HuH-7.5 (cell line): ENCODE measurements around the gene SLC12A4.
A peak's percentile ranks its signal among the peaks of the same experiment; 100 is the strongest.
"Not testable (repeated sequence)": the region's sequence is repeated elsewhere in the genome, so short reads cannot be mapped to it uniquely, and the experiment has no call there.

Source experiments
- DNase-seq: peaks from one replicate; pipeline ENCODE4 v3.0.0; 2011; ENCODE audit warnings: low spot score

The SLC12A4 gene

DNA sequence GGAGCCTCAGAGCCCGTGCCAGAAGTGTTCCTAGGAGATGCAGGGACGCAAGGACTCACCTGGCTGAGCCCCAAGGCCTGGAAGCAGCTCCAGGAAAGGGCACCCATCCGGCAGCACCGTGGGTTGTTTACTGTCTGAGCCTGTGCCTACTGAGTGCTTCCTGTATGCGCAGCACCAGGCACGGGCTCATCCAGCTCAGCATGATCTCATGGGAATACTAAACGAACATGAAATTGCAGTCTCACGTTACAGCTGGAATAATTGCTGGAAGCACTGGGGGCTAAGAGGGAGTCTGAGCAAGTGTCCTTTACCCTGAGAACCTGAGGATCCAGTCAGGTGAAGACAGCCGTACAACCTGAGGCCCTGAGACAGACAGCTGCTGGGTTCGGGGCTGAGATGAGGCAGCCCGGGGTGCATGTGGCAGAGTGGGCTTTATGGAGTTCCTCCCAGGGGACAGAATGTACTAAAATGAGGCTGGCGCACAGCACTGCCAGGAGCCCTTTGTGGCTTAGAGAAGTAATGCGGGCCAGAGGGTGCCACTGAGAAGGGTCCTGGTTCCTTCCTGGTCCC, 42.2 kb downstream of the SLC12A4 start:
- no peak for DNase-seq

DNA sequence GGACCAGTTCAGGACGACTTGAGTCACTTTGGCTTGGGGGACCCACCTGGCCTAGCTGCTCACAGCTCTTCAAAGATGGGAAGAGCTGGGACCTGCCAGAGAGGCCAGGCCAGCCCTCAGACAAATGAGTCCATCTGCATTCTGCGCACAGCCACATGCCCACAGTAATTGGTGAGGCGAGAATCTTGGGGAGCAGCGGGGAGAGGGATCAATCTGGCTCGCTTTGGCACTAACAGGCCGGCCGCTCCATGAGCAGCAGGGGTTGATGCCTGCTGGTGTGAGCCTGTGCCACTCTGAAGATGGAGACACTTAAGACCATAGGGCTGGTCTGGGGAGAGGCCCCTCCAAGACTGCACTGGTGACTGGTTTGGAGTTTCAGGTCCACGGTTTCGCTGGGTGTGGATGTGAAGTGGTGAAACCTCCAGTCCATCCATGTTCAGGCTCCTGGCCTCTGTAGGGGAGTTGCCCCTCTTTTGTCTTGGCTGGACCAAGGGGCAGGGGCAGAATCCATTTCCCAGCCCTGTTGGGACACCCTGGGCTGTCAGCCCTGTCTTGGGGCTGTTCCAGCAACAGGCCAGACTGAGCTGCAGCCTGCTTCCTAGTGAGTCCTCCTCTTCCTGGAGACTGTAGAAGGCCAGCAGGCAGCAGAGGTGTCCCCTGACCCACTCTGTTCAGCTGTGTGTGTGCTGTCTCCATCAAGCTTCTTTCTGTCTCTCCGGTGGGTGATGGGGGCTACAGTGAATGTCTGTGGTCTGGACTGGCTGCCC, 44.1 kb downstream of the SLC12A4 start:
- DNase-seq, result no peak

DNA sequence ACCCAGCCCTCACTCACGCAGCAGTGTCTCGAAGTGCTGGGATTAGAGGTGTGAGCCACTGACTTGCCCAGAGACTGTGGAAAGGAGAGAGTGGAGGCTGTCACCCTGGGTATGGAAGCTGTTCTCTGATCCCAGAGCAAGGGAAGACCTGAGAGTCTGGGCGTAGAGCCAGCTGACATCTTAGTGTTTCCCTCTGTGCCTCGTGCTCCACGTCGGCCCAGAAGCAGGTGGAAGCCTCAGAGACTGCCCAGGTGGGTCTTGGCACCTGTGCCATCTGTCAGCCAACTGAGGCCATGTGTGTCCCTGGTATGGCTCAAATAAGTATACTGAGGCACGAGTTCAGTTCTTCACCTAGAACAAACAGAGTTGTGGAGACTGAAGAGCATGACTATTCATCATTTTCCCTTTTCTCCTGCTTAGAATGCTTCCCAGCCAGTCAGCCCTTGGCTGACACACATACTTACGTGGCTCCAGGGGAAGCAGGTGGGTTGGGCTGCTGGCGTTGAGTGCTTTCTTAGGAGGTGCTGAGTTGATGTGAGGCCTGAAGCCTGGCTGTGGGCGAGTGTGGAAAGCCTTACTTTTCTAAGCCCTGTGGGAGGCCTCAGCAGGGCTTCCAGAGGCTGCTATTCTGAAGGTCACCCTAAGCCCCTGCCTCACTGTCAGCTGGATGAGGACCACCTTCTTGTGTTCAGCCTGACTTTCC, 44.9 kb downstream of the SLC12A4 start:
- DNase-seq, result no peak

DNA sequence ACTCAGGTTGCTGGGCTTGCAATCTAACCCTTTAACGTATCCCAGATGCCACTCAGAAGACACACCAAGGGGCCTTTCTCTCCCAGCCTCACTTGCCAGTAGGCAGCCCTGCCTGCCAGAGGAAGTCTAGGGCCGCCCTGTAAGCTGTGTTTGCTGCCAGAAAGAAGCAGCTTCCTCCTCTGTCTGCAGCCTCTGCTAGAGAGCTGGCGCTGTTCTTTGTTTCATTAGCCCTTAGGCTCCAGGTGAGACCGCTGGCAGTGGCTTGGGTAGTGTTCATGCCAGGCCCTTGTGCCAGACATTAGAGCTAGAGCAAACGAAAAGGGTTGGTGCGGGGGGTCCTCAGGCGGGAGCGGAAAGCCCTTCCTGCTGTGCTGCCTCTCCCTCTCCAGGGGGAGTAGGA, 45.7 kb downstream of the SLC12A4 start:
- DNase-seq, result no peak

DNA sequence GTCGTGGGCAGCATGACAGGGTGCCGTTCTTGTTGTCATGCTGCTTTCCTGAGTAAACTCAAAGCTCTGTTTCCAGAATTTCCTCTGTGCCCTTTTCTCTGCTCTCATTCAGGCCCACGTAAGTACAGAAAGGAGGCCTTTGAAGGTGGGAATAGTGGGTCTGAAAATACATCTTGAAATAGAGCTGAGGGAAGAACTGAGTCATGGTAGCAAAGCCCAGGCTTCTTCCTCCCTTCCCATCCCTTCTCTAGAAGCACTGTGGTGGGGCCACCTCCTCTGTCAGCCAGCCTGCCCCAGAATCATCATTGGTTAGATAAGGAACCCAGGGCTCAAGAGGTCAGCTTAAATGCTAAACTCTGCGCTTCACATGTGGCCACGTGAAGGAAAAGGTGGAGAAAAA, 46.2 kb downstream of the SLC12A4 start:
- no peak for DNase-seq

DNA sequence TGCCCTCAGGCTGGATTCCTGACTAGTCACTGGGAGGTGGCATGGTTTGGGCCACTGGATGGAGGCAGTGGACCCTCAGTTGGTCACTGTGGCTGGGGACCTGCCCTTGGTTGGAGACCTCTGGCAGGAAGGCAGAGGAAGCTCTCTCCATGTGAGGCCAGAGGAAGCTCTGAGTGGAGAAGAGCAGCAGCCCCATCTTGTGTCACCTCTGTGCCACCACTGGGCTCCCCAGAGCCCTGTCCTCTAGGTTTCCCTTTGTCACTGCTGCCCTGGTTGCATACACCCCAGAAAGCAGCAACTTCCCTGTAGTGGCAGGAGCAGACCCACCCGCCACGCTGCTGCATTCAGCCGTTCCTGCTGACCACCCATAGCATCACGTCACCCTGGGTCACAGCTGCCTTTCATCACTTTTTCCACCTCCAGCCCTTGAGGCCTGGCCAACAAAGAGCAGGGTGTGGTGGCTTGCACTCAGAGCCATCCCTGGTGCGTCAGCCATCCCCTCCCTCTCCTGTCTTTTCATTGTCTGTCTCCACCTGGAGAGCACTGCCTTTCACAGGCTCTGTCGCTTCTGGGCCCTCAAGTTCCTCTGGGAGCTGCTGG, 48.7 kb downstream of the SLC12A4 start:
- DNase-seq, result no peak

DNA sequence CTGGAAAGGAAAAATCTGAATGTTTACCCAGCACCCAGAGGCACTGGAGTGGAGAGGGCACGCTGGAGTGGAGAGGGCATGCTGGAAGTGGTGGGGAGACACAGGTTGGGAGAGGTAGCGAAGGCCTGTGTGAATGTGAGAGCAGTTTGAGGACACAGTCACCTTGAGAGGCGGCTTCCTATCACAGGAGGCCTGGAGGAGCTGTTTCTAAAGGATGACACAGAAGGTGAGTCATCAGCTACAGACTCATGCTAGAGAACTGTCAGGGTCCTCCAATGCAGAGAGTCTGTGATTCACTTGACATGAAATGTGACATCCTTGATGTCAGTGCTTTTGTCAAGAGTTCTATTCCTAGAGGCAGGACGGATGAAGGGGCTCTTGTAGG, 50.6 kb downstream of the SLC12A4 start:
- DNase-seq, result no peak

DNA sequence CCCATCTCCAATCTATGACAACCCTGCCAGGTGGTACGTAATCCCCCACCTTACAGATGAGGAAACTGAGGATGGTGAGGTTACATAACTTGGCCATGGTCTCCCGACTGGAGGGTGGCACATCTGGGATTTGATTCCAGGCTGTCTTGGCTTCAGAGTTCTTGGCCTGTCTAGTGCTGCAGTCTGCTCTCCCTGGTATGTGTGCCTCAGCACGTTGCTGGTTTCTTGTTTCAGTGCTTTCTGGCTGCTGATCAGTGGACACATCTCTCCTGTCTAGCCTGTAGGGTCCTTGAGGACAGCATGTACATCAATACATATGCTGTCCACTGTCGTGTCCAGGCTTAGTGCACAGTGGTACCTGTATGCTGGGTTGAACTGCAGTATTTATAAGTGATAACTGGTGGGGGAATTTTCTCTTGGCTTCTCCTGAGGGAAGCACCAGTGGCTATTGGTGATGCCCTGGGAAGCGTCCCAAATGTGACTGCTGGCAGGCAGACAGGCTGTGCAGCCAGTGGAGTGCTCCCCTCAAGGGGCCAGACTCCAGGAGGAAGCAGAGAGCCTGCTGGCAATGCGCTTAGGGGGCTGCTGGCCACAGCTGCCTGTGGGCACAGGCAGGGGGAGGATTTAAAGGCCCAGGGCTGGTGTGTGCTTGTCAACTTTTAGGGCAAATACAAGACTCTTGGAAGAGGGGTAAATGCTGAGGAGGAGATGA, 51.1 kb downstream of the SLC12A4 start:
- no peak for DNase-seq

DNA sequence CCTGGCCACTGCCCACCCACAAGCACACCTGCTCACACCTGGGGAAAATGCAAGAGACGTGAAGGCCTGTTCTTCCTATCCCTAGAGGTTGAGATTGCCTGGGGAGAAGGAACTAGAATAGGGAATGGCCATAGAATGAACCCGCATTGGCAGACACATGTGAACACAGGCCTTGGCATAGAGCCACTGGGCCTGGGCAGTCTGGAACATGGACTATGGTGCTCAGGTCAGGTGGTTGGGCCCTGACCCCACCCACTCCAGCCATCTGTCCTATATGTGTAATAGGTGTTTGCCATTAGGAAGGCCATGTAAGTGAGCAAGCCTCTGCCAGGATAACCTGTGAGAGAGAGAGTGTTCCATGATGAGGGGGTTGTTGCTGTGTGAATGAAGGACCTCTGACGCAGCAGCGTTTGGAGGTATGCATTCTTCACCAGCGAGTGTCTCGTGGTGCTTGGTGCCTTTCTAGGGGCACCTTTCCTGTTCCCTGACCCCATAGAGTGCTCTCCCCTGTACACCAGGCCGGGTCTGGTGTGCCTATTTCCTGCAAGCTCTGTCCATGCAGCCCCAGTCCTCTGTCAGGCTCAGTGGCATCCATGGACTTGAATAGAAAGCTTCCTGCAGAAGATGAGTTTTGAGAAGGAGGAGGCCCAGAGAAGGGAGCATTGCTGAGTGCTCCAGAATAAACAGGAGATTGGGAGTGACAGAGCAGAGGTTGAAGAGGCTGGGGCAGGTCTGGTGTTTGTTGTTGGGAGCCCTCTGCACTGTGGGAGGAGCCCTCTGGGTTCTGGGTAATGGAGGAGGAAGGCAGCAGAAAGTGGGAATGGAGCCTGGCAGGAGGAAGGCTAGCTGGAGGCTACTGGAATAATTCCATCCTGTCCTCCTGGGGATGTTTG, 52.4 kb downstream of the SLC12A4 start:
- DNase-seq, result no peak

DNA sequence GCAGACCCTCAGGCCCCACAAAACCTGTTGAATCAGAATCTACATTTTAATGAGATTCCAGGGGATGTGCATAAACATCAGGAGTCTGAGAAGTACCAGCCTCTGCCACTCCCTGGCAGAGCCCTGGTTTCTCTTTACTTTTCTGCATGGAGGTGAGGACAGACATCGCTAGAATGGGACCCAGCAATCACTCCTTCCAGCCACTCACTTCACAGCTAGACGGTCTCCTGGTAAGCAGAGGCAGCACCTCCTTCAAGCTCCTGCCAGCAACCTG, 53.0 kb downstream of the SLC12A4 start:
- DNase-seq, result not testable (repeated sequence)

DNA sequence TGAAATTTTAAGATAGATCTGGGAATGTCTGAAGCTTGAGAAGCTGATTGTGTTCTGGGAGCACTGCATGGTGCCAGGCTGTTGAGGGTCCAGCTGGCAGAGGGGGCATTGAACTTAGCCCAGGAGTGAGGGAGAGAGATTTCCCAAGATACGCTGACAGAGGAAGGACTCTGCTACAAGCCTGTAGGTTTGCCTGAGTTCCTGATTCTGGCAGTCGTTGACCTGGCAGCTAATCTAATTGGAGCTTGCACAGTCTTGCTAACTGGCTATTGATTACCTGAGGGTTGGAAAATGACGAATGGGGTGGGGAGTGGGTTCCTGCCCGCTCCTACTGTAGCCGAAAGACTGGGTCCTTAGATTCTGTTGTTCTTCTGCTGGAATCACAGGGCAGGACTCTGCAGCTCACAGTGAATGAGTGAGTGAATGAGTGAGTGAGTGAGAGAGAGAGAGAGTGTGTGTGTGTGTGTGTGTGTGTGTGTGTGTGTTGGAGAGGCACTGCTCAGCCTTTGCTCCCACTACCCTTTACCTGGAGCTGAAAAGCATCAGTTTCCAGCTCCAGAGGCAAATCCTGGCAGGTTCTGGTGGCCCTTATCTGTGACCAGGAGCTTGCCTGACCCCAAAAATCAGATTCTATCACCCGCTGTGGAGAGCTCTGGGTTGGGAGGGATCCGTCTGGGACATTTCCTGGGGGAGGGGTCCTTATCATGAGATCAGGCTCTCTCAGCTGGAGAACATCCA, 53.5 kb downstream of the SLC12A4 start:
- no peak for DNase-seq

DNA sequence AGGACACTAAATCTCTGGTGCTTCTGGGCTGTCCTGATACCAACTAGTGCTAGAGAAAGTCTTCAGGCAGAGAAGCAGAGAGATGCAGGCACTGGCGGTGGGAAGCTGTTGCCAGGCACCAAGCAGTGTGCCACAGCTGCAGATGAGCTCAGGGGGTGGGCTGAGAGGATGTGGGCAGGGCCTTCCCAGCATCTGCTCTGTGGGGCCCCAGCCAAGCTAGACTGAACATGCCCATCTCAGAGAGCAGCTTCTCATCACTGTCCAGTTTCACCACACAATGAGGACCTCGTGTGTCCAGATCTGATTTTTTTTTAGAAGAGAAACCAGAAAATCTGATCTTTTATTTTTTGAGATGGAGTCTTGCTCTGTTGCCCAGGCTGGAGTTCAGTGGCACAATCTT, 58.3 kb downstream of the SLC12A4 start:
- no peak for DNase-seq

DNA sequence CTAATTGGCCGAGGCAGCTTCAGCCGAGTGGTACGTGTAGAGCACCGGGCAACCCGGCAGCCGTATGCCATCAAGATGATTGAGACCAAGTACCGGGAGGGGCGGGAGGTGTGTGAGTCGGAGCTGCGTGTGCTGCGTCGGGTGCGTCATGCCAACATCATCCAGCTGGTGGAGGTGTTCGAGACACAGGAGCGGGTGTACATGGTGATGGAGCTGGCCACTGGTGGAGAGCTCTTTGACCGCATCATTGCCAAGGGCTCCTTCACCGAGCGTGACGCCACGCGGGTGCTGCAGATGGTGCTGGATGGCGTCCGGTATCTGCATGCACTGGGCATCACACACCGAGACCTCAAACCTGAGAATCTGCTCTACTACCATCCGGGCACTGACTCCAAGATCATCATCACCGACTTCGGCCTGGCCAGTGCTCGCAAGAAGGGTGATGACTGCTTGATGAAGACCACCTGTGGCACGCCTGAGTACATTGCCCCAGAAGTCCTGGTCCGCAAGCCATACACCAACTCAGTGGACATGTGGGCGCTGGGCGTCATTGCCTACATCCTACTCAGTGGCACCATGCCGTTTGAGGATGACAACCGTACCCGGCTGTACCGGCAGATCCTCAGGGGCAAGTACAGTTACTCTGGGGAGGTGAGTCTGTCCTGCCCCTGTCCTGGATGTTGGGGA, 59.2 kb downstream of the SLC12A4 start:
- DNase-seq, result no peak

DNA sequence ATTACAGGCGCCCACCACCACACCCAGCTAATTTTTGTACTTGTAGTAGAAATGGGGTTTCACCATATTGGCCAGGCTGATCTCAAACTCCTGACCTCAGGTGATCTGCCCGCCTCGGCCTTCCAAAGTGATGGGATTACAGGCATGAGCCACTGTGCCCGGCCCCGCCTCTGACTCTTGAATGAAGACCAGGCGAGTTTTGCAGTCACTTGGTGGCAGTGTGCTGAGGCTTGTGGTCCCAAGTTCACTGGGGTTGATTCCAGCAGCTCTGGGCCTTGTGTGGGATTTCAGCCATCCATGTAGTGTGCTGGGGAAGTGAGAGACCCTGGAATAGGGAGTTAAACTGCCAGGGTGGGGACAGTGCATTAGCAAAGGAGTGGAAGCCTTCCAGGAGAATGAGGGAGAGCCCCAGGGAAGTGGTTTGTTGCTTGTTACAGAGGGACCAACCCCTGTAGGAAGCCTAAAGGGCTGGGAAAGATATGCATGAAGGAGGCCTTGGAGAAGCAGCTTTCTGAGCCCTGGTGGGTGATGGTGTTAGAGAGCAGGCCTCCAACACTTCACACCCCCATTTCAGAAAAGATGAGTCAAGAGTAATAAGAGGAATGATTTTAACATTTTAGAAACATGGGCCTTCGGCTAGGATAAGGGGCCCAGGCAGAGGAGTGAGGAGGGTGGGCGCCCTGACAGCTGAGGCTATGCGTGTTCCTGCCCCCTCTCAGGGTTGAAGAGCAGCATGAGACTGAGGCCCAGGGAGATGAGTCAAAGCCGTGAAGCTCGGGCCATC, 60.8 kb downstream of the SLC12A4 start:
- DNase-seq, result no peak

DNA sequence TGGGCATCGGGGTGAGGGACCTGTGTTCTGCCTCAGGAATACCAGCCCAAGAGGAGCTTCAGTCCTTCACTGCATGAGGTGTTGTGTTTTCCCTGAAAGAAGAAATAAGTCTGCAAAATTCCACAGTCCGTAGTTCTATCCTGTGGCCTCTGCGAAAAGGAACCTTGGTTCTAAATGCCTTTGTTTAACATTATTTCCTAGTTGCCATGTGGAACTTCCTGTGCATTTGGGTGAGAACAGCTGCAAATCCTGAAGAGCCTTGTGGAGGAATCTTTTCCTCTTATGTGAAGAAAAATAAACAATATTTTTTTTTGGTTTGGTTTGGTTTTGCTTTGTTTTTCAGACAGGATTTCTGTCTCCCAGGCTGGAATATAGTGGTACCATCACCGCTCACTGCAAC, 65.6 kb downstream of the SLC12A4 start:
- DNase-seq, result no peak

DNA sequence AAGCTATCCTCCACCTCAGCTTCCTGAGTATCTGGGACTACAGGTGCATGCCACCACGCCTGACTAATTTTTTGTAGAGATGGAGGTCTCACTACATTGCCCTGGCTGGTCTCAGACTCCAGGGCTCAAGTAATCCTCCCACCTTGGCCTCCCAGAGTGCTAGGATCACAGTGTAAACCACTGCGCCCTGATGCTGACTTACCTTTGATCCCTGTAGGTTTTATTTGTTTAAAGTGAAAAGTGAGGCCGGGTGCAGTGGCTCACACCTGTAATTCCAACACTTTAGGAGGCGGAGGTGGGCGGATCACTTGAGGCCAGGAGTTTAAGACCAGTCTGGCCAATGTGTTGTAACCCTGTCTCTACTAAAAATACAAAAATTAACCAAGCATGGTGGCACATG, 66.7 kb downstream of the SLC12A4 start:
- DNase-seq, result no peak

DNA sequence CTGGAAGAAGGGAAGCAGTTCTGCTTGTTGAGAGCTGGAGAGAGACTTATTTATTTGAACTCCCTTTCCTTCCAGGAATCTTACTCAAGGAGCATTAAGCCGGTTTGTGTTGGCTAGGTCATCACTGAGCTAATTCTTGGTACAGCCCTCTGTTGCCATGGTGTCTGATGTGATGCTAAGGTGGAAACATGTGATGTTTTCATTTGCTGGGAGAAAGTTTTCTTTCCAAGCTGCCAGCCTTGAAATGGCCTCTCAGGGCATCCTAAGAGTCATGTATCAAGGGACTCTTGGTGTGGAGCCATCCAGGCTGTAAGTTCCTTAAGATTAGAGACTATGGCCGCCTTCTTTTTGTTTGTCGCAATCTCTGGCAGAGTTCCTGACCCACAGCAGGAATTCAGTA, 71.2 kb downstream of the SLC12A4 start:
- DNase-seq, result no peak

DNA sequence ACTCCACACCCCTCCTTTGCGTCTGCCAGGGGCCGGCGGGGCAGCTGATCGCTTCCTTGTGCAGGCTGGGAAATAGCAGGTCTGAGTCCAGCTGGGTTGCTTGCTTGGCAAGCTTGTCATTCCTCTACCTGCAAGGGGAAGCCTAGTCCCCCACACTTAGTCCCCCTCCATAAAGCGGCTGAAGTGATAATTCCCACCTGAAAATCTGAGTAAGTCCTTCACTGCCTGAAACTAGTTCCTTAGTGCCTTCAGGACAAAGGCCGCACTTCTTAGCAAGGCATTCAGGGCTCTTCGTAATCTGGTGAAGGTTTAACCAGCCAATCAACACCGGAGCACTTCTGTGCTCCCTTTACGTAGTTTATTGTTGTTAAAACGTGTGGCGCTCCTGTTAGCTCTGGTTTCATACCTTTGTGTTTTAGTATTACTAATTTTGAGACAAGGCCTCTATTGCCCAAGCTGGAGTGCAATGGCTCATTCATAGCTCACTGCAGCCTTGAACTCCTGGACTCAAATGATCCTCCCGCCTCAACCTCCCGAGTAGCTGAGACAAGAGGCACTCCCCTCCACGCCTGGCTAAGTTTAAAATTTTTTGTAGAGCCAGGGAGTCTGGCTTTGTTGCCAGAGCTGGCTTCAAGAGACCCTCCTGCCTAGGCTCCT, 74.6 kb downstream of the SLC12A4 start:
- peak; percentile 51 for DNase-seq
